GM12801 (cell line): ENCODE data around the gene ARVCF.

ENCODE experiments used
- TF ChIP-seq, protein P1 (sequence below): IDR thresholded peaks from one replicate; pipeline ENCODE4 v1.5.1; 2011; ENCODE audit warnings: control low read depth; ENCODE audit not compliant: insufficient read length; ENCODE audit errors: extremely low read depth

The ARVCF gene

DNA sequence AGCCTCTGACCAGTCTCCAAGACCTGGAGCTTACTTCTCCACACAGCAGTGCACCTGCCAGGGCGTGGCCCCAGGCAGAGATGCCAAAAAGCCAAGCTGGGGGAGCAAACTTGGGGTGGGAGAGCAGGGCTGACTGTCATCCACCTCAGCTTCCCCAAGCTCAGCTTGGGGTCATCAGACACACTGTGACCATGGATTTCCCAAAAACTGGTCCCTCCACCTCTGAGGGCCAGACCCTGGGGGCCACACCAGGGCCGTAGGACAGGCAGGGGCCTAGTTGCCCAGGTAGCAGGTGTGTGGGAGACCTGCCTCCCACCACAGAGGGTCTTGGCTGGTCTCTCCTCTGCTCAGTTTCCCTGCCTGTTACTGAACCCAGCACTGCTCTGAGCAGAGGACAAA lies 30.6 kb downstream of the ARVCF start:
- TF ChIP-seq, protein P1, sequence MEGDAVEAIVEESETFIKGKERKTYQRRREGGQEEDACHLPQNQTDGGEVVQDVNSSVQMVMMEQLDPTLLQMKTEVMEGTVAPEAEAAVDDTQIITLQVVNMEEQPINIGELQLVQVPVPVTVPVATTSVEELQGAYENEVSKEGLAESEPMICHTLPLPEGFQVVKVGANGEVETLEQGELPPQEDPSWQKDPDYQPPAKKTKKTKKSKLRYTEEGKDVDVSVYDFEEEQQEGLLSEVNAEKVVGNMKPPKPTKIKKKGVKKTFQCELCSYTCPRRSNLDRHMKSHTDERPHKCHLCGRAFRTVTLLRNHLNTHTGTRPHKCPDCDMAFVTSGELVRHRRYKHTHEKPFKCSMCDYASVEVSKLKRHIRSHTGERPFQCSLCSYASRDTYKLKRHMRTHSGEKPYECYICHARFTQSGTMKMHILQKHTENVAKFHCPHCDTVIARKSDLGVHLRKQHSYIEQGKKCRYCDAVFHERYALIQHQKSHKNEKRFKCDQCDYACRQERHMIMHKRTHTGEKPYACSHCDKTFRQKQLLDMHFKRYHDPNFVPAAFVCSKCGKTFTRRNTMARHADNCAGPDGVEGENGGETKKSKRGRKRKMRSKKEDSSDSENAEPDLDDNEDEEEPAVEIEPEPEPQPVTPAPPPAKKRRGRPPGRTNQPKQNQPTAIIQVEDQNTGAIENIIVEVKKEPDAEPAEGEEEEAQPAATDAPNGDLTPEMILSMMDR: no peak

DNA sequence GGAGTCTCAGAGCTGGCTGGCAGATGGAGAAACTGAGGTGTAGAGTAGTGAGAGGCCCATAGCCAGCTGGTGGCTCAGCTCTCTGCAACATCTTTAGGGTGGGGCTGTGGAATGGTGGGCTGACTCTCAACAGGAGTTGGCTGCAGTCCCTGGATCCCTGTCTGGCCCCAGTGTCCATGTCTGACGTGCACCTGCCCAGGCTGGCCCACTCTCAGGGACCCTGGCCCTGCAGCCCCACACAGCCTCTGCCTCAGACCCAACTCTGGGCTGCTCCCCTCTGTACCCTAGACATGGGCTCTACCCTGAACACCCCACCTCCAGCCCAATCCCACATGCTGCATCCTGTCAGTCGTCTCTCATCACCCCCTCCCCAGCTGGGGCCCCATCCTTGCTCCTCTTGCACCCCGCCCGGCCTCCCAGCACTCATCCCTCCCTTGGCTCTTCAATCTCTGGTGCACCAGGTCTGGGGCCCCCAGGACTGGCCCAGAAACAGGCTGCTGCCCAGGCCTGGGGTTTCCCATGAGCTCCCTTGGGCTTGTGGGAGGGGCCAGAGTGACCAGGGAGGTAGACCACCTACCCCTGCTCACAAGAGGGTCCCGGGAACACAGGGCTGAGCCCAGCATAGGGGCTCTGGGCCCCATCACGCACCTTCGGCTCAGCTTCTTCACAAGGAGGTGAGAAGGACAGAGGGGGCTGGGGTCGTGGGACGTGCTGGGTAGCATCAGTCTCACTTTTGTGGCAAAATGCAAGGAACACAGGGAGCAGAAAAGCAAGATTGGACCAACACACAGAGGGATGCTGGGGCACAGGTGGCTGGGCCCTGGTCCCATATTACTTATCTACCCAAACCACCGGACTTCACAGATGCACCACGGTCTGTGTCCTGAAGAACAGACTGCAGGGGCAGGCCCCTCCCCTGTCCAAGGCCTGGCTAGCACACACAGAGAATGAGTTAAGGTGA lies 31.5 kb downstream of the ARVCF start:
- TF ChIP-seq, protein P1: no peak

DNA sequence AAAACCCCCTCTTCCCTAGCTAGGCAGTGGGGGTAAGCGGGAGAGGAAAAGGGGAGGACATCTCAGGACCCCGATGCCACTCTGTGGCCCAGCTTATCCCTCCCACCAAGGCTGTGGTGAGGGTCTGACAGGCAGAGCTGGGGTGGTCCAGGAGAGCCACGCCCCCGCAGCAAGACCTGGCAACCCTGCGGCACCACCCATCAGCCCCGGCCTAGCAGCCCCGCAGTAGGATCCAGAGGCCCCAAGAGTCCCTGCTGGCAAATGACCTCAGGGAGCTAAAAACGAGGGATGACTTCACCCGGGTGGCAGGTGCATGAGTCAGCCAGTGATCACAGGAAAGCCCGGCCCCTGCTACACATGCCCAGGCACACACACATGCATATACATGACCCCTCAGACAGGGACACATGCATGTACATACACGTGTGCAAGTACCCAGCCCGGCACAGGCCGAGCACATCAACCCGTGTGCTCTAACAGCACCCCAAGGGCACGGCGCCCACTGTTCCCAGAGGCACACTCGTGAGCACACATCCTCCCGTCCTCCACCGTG lies 32.3 kb downstream of the ARVCF start:
- TF ChIP-seq, protein P1: no peak

DNA sequence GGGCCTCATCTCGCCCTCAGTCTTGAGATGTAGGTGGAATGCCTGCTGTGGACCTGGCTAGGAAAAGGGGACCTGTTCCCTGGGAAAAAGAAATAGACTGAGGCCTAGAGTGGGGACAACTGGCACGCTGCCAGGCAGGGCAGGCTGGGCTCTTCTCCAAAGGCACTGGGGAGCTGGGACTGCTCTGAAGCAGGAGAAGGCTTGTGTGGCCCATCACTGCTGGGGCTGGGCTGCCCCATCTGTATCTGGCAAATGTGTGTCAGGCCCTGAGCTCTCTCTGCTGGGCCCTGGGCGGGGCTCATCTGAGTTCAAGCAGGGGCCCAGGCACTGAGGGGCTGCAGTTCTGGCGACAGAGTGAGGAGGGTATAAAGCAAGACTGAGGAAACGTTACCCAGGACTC lies 32.9 kb downstream of the ARVCF start:
- TF ChIP-seq, protein P1: no peak

DNA sequence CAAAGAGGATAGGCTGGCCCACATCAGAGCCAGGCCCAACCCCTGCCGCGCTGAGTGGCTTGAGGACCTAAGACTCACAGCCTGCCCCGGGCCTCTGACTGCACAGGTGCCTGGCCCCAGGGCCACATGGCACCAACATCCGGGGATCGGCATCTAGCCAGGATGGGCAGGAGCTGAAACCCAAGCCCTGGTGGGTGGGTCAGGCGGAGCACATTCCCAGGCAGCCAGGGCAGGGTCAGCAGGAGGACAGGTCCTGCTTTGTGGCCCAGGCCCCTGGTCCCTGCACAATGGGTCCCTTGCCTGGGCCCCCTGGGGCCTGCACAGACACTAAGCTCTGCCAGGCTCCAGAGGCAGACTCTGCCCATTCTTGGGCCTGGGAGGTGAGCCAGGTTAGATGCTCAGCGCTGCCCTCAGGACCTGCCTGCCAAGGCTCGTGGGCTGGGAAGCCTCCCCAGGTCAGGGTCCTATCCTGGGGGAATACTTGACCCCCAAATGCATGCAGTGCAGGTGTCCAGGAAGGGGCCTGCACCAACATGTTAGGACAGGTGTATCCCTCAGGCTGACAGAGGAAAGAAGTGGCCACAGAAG lies 33.5 kb downstream of the ARVCF start:
- TF ChIP-seq, protein P1: no peak

DNA sequence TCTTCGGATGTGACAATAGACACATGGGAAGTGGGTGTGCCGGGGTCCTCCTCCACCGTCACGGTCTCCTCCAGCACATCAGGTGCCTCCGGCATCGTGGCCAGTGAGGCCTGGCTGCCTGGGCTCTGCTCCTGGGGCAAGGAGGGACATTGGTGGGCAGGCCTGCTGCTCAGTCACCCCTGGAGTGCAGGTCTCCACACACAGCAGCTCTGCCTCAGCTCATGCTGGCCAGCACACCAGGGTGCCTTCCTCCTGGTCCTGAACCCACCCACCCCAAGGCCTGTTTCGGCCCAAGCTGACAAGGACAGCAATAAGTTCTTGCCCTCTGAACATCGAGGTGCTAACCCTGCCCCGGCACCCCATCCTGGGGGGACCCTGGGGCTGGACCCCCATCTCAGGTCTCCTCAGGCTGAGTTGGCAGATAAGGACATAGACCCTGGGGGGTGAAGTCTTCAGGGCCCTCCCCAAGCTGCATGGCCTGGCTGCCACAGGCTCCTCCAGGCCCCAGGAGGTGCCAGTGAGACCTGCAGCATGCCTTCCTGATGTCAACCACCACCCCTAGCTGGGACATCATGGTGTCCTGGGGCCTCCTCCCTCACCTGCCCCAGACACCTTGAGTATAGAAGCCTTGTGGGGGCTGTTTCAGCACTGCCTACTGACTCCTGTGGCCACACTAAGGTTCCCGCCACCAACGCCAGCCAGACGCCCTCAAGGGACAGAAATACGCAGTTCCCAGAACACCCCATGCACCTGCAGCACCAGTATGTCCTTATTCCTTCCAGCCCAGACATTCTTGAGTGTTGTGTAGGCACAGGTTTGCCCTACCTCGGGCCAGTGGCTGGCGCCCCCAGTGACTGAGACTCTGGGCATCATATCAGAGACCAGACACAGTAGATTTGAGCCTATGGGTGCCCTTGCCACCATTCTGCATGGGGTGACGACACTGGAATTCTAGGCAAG lies 34.4 kb downstream of the ARVCF start:
- TF ChIP-seq, protein P1: no peak
